Effector memory CD4-positive, alpha-beta T cell (primary cell): ENCODE data around the gene GPHN.

ENCODE experiments used
- DNase-seq, 3 donors: peaks; one replicate each; pipeline ENCODE4 v3.0.0-alpha.2; 2020
- H3K27ac ChIP-seq: 2 replicates; pipeline ENCODE4 v1.7.0; 2013; ENCODE audit warnings: mild to moderate bottlenecking, low read length, moderate library complexity; ENCODE audit not compliant: insufficient read depth, poor library complexity, severe bottlenecking
- H3K27me3 ChIP-seq: replicated peaks from 2 replicates; pipeline ENCODE4 v1.7.0; 2013; ENCODE audit warnings: mild to moderate bottlenecking, low read length; ENCODE audit not compliant: insufficient read depth, control insufficient read depth, poor library complexity, severe bottlenecking
- H3K36me3 ChIP-seq: 2 replicates; pipeline ENCODE4 v1.7.0; 2013; ENCODE audit warnings: mild to moderate bottlenecking, low read length, moderate library complexity; ENCODE audit not compliant: control insufficient read depth, insufficient read depth
- H3K4me1 ChIP-seq: 2 replicates; pipeline ENCODE4 v1.7.0; 2013; ENCODE audit warnings: low read length, mild to moderate bottlenecking; ENCODE audit not compliant: control insufficient read depth, insufficient read depth, poor library complexity, severe bottlenecking
- H3K4me3 ChIP-seq: 2 replicates; pipeline ENCODE4 v1.7.0; 2013; ENCODE audit warnings: low read length, low read depth, mild to moderate bottlenecking; ENCODE audit not compliant: insufficient read depth, poor library complexity, severe bottlenecking
- H3K9me3 ChIP-seq: 2 replicates; pipeline ENCODE4 v1.7.0; 2013; ENCODE audit warnings: mild to moderate bottlenecking, low read length, moderate library complexity; ENCODE audit not compliant: control insufficient read depth

GPHN gene

GRCh38 chr14:67199016-67199415 is 691.1 kb downstream of the GPHN start:
- no peak for DNase-seq
- Histone ChIP-seq H3K4me3 (no peak overlapping the region), H3K4me1 (no peaks in the 10 kb centered on the region), H3K27ac (no peak overlapping the region), H3K27me3 (no peaks in the 10 kb centered on the region), H3K9me3 (no peaks in the 10 kb centered on the region), H3K36me3 (no peaks in the 10 kb centered on the region)

GRCh38 chr14:67207810-67208209 is 699.9 kb downstream of the GPHN start:
- no peak overlapping the region for H3K27ac ChIP-seq
- H3K36me3 ChIP-seq: no peaks in the 10 kb centered on the region
- no peaks in the 10 kb centered on the region for H3K27me3 ChIP-seq
- no peak for DNase-seq
- no peak overlapping the region for H3K4me3 ChIP-seq
- H3K4me1 ChIP-seq: no peaks in the 10 kb centered on the region
- H3K9me3 ChIP-seq: no peaks in the 10 kb centered on the region

GRCh38 chr14:67218126-67218525 is 710.2 kb downstream of the GPHN start:
- Histone ChIP-seq H3K4me1 (no peaks in the 10 kb centered on the region), H3K4me3 (no peak overlapping the region), H3K27me3 (no peaks in the 10 kb centered on the region), H3K9me3 (peaks cover 3% of the 10 kb centered on the region), H3K36me3 (no peaks in the 10 kb centered on the region), H3K27ac (no peak overlapping the region)
- DNase-seq: no peak

- DNase-seq: no peak
- Histone ChIP-seq H3K27me3 (no peaks in the 10 kb centered on the region), H3K4me1 (no peaks in the 10 kb centered on the region), H3K27ac (no peak overlapping the region), H3K36me3 (no peaks in the 10 kb centered on the region), H3K4me3 (no peak overlapping the region), H3K9me3 (peaks cover 3% of the 10 kb centered on the region)
Observed at GRCh38 chr14:67221248-67221981, 713.5 kb downstream of the GPHN start.

GRCh38 chr14:67221982-67222328 is 714.0 kb downstream of the GPHN start:
- H3K27ac ChIP-seq: no peak overlapping the region
- H3K36me3 ChIP-seq: no peaks in the 10 kb centered on the region
- H3K4me1 ChIP-seq: no peaks in the 10 kb centered on the region

GRCh38 chr14:67225523-67225922 is 717.6 kb downstream of the GPHN start:
- no peaks in the 10 kb centered on the region for H3K4me1 ChIP-seq
- no peaks in the 10 kb centered on the region for H3K36me3 ChIP-seq
- H3K27ac ChIP-seq: no peak overlapping the region
- no peaks in the 10 kb centered on the region for H3K9me3 ChIP-seq
- DNase-seq: no peak
- H3K4me3 ChIP-seq: no peak overlapping the region
- H3K27me3 ChIP-seq: no peaks in the 10 kb centered on the region

More at GRCh38 chr14:67221982-67222328, 714.0 kb downstream of the GPHN start:
- Histone ChIP-seq H3K9me3 (no peaks in the 10 kb centered on the region), H3K4me3 (no peak overlapping the region), H3K27me3 (no peaks in the 10 kb centered on the region)
- no peak for DNase-seq

GRCh38 chr14:67228325-67228984 is 720.5 kb downstream of the GPHN start:
- Histone ChIP-seq H3K4me1 (no peaks in the 10 kb centered on the region), H3K27ac (no peak overlapping the region), H3K27me3 (no peaks in the 10 kb centered on the region), H3K36me3 (no peaks in the 10 kb centered on the region), H3K9me3 (no peaks in the 10 kb centered on the region), H3K4me3 (no peak overlapping the region)
- no peak for DNase-seq
